Skeletal muscle satellite cell (primary cell): ENCODE measurements around the gene CAT.

ENCODE experiments used
- H3K27me3 ChIP-seq: 2 replicates; pipeline ENCODE4 v1.7.0; 2013; ENCODE audit warnings: low read length; ENCODE audit not compliant: control insufficient read depth, insufficient read depth
- H3K36me3 ChIP-seq: 2 replicates; pipeline ENCODE4 v1.7.0; 2013; ENCODE audit warnings: mild to moderate bottlenecking, control low read depth, low read length; ENCODE audit not compliant: insufficient read depth
- H3K4me1 ChIP-seq: 2 replicates; pipeline ENCODE4 v1.7.0; 2013; ENCODE audit warnings: low read length; ENCODE audit not compliant: control insufficient read depth, insufficient read depth
- H3K4me2 ChIP-seq: 2 replicates; pipeline ENCODE4 v1.7.0; 2013; ENCODE audit warnings: mild to moderate bottlenecking, low read length
- H3K4me3 ChIP-seq: 2 replicates; pipeline ENCODE4 v1.7.0; 2013; ENCODE audit warnings: low read length
- H3K9ac ChIP-seq: 2 replicates; pipeline ENCODE4 v1.7.0; 2013; ENCODE audit warnings: mild to moderate bottlenecking, low read depth, low read length, moderate library complexity
- H3K9me3 ChIP-seq: replicated peaks from 2 replicates; pipeline ENCODE4 v1.7.0; 2013; ENCODE audit warnings: mild to moderate bottlenecking, control low read depth, low read length

CAT gene

GRCh38 chr11:34502949-34503348 is 64.2 kb downstream of the CAT start:
- Histone ChIP-seq H3K9me3 (no peaks in the 10 kb centered on the region), H3K36me3 (no peaks in the 10 kb centered on the region), H3K9ac (no peak overlapping the region), H3K27me3 (peaks cover 21% of the 10 kb centered on the region), H3K4me2 (no peak overlapping the region), H3K4me3 (no peak overlapping the region), H3K4me1 (peaks cover 17% of the 10 kb centered on the region)

GRCh38 chr11:34505874-34506273 is 67.1 kb downstream of the CAT start:
- Histone ChIP-seq H3K27me3 (peaks cover 2% of the 10 kb centered on the region), H3K4me1 (peaks cover 16% of the 10 kb centered on the region), H3K4me2 (no peak overlapping the region), H3K9me3 (no peaks in the 10 kb centered on the region), H3K4me3 (no peak overlapping the region), H3K9ac (no peak overlapping the region), H3K36me3 (no peaks in the 10 kb centered on the region)

GRCh38 chr11:34507156-34507555 is 68.4 kb downstream of the CAT start:
- Histone ChIP-seq H3K4me3 (no peak overlapping the region), H3K36me3 (no peaks in the 10 kb centered on the region), H3K9me3 (no peaks in the 10 kb centered on the region), H3K9ac (no peak overlapping the region), H3K4me1 (peaks cover 4% of the 10 kb centered on the region), H3K27me3 (no peaks in the 10 kb centered on the region), H3K4me2 (no peak overlapping the region)

GRCh38 chr11:34507610-34508009 is 68.9 kb downstream of the CAT start:
- Histone ChIP-seq H3K4me2 (no peak overlapping the region), H3K36me3 (no peaks in the 10 kb centered on the region), H3K9ac (no peak overlapping the region), H3K27me3 (no peaks in the 10 kb centered on the region), H3K4me1 (no peaks in the 10 kb centered on the region), H3K4me3 (no peak overlapping the region), H3K9me3 (no peaks in the 10 kb centered on the region)

- no peaks in the 10 kb centered on the region for H3K9me3 ChIP-seq
- H3K27me3 ChIP-seq: no peaks in the 10 kb centered on the region
- H3K9ac ChIP-seq: no peak overlapping the region
- H3K4me2 ChIP-seq: no peak overlapping the region
- no peaks in the 10 kb centered on the region for H3K4me1 ChIP-seq
- H3K4me3 ChIP-seq: no peak overlapping the region
- no peaks in the 10 kb centered on the region for H3K36me3 ChIP-seq
Measured at GRCh38 chr11:34508524-34508923, 69.8 kb downstream of the CAT start.

GRCh38 chr11:34509336-34509876 is 70.7 kb downstream of the CAT start:
- no peak overlapping the region for H3K9ac ChIP-seq
- H3K36me3 ChIP-seq: no peaks in the 10 kb centered on the region
- H3K27me3 ChIP-seq: peaks cover 5% of the 10 kb centered on the region
- H3K4me1 ChIP-seq: no peaks in the 10 kb centered on the region
- H3K4me3 ChIP-seq: no peak overlapping the region
- H3K9me3 ChIP-seq: no peaks in the 10 kb centered on the region
- no peak overlapping the region for H3K4me2 ChIP-seq

GRCh38 chr11:34510218-34510617 is 71.5 kb downstream of the CAT start:
- Histone ChIP-seq H3K27me3 (peaks cover 11% of the 10 kb centered on the region), H3K4me1 (no peaks in the 10 kb centered on the region), H3K9ac (no peak overlapping the region), H3K4me2 (no peak overlapping the region), H3K36me3 (no peaks in the 10 kb centered on the region), H3K9me3 (no peaks in the 10 kb centered on the region), H3K4me3 (no peak overlapping the region)

- Histone ChIP-seq H3K4me3 (no peak overlapping the region), H3K36me3 (no peaks in the 10 kb centered on the region), H3K4me1 (no peaks in the 10 kb centered on the region), H3K27me3 (peaks cover 12% of the 10 kb centered on the region), H3K9ac (no peak overlapping the region), H3K4me2 (no peak overlapping the region), H3K9me3 (no peaks in the 10 kb centered on the region)
Measured at GRCh38 chr11:34510673-34511072, 71.9 kb downstream of the CAT start.

GRCh38 chr11:34512840-34513681 is 74.3 kb downstream of the CAT start:
- Histone ChIP-seq H3K4me1 (no peaks in the 10 kb centered on the region), H3K4me3 (no peak overlapping the region), H3K36me3 (no peaks in the 10 kb centered on the region), H3K9me3 (no peaks in the 10 kb centered on the region), H3K27me3 (peaks cover 35% of the 10 kb centered on the region), H3K9ac (no peak overlapping the region), H3K4me2 (no peak overlapping the region)

- Histone ChIP-seq H3K4me2 (no peak within 1 kb of the TSS), H3K4me1 (no peaks in the 10 kb centered on the region), H3K9me3 (no peaks in the 10 kb centered on the region), H3K4me3 (no peak within 1 kb of the TSS), H3K36me3 (no peaks in the 10 kb centered on the region), H3K27me3 (peaks cover 43% of the 10 kb centered on the region), H3K9ac (no peak within 1 kb of the TSS)
Measured at GRCh38 chr11:34513682-34514449, 75.1 kb downstream of the CAT start, which contains the start of gene ELF5. Gene ELF5 (minus strand): TSS chr11:34513794. CDS start chr11:34505749, 8,045 bp downstream.

- Histone ChIP-seq H3K4me1 (no peaks in the 10 kb centered on the region), H3K4me3 (no peak overlapping the region), H3K27me3 (peaks cover 50% of the 10 kb centered on the region), H3K9ac (no peak overlapping the region), H3K9me3 (no peaks in the 10 kb centered on the region), H3K36me3 (no peaks in the 10 kb centered on the region), H3K4me2 (no peak overlapping the region)
Measured at GRCh38 chr11:34514597-34514996, 75.9 kb downstream of the CAT start.
